Right kidney (tissue), 1 donor: ENCODE measurements around the gene RFK.

Experiments used
- DNase-seq: peaks from one replicate; pipeline ENCODE4 v3.0.0-alpha.2; 2016

RFK gene

DNA sequence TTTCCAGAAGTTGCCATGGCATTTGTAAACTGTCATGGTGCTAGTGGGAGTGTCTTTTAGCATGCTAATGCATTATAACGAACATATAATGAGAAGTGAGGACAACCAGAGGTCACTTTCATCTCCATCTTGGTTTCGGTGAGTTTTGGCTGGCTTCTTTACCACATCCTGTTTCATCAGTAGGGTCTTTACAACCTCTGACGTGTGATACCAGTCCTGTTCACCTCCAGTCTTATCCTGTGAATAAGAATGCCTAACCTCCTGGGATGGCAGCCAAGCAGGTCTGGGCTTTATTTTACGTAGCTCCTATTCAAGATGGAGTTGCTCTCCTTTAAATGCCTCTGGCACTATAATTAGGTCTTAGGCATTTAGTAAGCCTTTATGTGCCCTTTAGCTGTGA, 20.4 kb upstream of the RFK start:
- no peak for DNase-seq

DNA sequence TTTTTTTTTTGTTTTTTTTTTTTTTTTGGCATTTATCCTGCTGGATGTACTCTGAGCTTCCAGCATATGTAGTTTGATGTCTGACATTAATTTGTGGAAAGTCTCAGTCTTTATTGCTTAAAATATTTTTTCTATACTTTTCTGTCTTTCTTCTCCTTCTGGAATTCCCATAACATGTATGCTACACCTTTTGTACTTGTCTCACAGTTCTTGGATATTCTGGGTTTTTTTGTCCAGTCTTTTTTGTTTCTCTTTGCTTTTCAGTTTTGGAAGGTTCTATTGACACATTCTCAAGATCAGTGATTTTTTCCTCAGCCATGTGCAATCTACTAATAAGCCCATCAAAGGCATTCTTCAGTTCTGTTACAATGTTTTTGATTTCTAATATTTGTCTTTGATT, 19.4 kb upstream of the RFK start:
- no peak for DNase-seq

DNA sequence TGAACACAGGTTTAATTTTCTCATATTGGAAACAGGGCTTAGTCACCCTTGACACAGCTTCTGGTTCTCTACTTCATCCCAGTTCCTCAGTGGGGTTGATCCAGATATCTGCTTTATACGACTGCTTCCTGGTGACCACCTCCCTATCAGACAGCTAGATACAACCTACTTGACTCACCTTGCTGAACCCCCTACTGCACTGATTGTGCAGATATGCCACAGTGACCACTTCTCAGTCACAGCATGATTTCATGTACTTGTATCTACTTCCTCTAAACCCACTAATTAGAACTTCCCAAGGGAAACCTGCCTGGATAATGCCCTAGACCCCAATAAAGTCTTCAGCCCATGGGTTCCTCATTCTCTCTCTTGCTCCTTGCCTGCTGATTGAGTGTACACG, 18.4 kb upstream of the RFK start:
- no peak for DNase-seq

DNA sequence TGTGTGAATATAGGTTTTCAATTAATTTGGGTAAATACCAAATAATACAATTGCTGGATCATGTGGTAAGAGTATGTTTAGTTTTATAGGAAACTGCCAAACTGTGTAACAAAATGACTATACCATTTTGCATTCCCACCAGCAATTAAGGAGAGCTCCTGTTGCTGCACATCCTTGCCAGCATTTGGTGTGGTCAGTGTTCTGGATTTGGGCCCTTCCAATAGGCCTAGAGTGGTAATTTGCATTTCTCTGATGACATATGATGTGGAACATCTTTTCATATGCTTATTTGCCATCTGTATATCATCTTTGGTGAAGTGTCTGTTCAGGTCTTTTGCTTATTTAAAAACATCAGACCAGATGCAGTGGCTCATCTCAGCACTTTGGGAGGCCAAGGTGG, 11.6 kb upstream of the RFK start:
- DNase-seq = no peak

DNA sequence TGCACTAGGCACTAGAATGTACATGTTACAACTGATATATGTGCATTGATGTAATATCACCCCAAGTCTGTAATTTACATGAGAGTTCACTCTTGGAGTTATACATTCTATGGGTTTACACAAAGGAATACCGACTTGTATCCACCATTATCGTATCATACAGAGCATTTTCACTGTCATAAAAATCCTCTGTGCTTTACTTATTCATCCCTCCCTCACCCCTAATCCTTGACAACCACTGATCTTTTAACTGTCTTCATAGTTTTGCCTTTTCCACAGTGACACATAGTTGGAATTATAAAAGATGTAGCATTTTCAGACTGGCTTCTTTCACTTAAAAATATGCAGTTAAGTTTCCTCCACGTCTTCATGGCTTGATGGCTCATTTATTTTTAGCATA, 11.1 kb upstream of the RFK start:
- DNase-seq = no peak

DNA sequence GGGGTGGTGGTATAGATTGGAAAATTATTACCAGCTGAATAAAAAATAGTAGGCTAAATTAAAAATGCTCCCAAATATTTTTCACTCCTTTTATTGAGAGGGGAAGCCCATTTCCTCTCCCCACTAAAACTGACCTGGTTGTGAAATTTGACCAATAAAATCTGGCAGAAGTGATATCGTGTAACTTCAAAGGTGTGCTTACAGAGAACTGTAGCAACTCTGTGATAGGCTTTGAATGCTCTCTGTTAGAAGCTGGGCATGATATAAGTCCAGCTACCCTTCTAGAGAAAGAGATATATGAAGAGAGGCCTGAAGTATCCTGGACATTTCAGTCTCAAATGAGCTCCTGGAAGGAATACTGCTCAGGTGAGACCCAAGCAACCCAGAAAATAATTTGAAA, 10.2 kb upstream of the RFK start:
- DNase-seq = no peak

DNA sequence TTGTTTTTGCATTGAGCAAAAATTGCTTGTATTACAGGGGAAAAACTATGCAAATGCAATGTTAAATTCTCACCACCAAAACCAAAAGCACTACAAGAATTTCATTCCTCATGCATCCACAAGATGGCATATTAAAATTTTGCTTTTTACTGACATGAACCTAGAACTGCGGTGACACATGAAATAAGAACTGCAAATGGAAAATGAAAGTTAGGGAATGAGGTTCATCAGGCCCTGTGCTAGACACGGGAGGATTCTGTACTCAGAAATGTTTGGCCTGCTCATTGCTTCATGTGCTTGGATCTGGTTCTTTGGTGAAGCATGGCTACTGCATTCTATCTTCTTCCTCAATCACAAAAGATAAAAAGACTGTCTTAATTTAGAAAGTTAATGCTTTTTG, 9.1 kb upstream of the RFK start:
- DNase-seq = no peak

DNA sequence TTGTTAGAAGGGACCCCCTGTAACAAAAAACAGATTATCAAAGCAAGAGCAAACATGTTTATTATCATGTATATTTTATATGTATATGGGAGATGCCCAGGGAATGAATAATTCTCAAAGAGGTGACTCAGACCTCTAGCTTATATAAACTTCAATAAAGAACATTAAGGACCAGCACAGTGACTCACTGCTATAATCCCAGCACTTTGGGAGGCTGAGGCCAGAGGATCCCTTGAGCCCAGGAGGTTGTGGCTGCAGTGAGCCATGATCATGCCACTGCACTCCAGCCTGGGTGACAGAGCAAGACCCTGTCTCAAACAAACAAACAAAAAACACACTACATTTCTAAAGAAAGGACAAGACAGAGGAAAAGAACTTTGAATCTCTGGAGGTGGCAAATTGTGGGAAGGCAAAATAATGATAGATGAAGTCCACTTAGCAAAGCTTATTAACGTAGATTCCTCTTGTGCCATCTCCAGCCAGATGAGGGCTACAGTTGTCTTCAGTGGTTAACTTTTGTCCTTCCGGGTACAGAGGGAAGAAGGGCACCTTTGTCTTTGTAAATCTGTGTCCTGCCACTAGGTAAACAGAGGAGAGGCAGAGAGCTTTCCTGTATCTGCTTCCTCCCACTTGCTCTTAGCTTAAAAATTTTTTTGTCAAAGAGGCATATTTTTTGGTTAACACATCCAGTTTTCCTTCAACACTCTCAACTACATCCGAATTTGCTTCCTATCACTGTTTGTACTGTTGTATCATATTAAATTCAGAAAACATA, 7.5 kb upstream of the RFK start:
- DNase-seq = no peak

DNA sequence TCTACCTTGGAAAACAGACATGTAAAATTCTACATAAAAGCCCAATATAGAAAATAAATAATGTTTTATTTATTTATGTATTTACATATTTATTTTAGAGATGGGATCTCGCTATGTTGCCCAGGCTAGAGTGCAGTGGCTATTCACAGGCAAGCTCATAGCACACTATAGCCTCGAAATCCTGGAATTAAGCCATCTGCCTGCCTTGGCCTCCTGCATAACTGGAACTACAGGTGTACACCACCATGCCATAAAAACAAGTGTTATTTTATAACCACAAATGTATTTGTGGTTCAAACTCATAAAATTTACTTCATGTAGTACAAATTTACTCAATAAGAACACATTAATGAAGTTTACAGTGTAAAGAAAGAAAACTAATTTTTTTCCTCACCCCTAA, 7.0 kb upstream of the RFK start:
- no peak for DNase-seq

DNA sequence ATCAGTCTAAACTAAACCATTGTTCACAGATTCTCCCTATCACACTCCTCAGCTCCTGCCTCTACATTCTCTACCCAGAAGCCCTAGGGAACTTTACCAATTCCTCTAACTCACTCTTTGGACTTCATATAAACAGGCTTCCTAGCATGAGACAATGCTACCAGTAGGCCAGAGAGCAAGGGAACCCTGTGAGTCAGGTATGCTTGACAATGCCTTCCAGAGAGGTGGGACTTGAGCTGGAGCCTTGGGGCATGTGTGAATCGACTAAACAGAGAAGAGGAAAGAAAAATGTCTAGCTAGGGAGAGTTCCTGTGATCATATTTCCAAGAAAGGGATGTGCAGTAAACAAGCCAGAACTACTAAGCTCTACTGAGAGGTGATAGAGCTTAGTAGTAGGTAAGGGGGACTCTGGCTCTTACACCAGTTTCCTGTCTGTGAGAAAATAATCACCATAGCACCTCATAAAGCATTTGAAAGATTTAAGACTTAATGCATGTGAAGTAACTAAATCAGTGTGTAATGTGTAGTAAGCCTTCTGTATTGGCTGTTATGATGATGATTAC, 6.4 kb upstream of the RFK start:
- DNase-seq = no peak

DNA sequence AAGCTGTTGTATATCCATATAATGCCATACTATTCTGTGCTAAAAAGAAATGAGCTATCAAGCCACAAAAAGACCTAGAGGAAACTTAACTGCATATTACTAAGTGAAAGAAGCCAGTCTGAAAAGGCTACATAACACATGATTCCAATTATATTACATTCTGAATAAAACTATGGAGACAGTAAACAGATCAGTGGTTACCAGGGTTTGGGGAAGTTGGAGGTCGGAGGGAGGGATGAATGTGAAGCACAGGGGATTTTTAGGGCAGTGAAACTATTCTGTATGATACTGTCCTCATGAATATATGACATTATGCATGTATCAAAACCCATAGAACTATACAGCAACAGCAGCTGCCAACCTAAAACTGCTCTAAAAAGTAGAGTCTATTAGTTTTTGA, 5.6 kb upstream of the RFK start:
- DNase-seq = no peak

DNA sequence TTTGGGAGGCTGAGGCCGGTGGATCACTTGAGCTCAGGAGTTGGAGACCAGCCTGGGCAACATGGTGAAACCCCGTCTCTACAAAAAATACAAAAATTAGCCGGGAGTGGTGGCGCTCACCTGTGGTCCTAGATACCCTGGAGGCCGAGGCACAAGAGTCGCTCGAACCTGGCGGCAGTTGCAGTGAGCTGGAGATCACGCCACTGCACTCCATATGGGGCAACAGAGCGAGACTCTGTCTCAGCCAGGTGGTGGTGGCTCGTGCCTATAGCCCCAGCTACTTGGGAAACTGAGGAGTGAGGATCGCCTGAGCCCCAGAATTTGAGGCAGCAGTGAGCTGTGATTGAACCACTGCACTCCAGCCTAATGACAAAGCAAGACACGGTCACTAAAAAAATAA, 2.4 kb upstream of the RFK start:
- DNase-seq = no peak

DNA sequence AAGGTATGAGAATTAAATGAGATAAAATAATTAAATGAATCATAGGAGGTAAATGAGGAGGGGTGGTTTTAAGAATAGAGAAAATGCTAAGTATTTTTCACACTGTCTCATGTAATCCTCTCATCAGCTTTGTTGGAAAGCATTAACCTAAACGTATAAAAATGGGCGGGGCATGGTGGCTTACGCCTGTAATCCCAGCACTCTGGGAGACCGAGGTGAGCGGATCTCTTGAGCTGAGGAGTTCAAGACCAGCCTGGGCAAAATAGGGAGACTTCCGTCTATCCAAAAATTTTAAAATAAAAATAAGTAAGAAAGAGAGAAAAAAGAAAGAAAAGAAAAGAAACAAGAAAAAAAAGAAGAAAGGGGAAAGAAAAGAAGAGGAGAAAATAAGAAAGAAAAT, 1.9 kb upstream of the RFK start:
- DNase-seq = no peak

DNA sequence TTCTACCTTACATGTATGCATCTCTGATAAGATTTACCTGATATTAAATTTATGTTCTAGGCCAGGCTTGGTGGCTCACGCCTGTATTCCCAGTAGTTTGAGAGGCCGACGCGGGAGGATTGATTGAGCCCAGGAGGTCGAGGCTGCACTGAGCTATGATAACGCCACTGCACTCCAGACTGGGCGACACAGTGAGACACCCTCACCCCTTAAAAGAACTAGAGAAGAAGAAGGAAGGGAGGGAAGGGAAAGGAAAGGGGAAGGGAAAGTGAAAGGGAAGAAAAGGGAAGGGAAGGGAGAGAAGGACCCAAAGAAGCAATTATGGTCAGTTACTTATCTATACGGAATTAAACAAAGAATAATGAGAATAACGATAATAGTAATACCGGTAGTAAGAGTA, 1.2 kb upstream of the RFK start:
- no peak for DNase-seq

DNA sequence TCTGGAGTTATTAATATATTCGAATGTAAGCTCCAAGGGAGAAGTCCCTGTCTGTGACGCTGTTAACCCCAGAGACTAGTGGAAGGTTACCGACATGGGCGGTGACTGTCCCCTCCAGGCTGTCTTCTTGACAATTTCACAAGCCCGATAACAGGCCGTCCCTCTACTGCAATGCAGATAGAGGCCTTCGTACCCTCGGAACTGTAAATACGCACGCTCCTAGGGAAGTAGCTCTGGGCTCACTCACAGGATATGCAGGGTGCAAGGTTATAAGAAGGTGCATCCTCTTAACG, 680 bp upstream of the RFK start:
- no peak for DNase-seq

DNA sequence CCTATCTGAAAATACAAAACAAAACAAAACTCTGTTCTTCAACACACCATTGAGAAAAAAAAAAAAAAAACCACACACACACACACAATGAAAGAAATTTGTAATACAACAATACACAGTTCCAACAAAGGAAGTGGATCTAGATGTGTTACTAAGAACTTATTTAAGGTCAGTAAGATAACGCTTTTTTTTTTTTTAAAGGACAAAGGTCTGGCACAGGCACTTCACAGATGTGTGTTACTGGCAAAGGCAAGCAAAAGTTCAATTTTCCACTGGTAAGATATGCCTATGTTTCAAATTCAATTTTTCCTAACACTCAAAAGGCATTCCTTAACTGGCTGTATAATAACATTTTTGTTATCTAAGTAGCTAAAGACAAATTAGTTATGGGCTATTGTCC, 3.6 kb downstream of the RFK start:
- no peak for DNase-seq

DNA sequence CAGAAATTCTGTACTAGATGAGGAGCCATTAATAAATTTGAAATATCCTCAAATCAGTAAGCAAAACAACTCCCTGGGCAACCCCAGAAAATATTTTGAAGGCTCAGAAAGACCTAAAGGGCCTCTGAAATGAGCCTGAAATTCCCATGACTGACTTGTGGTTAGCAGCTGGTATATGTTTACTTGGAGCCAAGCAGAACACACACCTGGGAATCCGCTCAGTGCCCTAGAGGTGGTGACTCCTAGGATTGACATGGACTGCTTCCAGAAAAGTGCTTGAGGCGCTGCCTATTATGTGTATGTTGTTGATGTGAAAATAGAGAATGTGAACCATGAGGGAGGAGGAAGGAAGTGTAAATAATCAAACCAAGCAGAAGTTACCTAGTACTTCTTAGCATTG, 14.7 kb downstream of the RFK start:
- no peak for DNase-seq

DNA sequence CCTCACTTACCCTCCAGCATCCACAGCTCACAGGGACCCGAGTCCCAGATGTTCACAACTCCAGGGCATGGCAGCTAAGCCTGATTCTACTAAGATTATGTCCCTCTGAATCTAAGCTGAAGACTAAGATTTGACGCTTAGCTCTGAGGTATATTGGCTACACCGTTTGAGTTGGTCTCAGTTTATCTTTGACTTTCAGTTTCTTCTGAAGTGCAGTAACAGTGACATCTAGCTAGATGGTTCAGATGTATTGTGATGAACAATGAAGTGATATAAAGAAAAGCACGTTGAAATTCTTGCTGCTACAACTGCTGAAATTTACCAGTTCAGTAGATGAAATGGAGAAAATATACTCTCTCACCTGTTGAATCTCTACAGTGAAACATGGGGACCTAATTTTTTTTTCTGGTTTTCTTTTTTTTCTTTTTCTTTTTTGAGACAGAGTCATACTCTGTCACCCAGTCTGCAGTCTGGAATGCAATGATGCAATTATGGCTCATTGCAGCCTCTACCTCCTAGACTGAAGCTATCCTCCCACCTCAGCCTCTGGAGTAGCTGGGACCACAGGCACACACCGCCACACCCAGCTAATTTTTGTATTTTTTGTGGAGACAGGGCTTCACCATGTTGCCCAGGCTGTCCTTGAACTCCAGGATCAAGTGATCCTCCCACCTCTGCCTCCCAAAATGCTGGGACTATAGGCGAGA, 15.7 kb downstream of the RFK start:
- no peak for DNase-seq

DNA sequence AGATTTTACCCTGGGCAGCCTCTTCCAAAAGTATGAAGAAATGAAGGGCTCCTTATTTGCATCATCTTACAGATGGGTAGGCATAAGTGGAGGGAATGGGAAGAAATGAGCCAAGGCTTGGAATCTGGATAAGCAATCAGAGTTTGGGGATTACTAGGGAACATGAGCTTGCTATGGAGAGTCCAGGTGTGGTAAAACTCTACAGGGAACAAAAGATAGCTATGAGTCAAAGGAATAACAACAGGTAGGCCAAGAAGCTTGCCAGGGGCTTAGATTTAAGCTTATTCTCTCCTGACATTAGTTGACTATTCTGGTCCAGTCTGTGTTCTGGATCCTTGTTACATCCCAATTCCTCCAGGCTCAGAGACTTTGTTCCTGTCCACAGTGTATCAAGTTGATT, 16.4 kb downstream of the RFK start:
- no peak for DNase-seq

DNA sequence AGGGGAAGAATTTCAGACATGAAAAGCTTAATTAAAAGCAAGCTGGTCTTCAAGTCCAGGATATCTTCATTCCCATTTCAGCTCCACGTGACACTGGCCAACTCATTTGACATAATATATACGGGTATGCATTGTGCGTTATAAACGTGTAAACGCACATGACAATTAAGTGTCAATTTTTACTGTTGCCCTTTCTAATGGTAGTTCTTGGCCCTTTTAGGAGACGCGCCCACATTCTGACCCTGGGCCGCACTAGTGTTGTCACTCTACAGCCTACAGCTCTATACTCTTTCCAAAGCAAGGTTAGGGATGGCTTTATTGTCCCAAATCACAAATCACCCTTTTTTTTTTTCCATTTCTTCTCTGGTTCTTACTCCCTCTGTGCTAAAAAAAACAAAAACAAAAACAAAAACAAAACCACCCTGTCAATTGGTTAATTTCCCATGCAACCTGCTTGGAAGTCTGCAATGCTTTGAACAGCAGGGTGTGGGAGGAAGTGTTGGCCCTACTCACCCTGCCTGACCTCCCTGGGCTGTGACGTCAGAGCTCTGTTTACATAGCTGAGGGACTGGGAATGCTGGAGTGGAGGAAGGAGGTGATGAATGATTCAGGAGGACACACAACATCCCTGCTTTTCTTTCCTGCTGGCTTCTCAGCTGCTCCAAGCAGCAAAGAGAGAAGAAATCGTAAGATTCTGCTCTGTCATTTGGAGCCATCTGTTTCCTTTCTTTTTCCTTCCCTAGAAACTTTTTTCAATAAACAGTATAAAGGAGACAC, 19.3 kb downstream of the RFK start:
- no peak for DNase-seq

DNA sequence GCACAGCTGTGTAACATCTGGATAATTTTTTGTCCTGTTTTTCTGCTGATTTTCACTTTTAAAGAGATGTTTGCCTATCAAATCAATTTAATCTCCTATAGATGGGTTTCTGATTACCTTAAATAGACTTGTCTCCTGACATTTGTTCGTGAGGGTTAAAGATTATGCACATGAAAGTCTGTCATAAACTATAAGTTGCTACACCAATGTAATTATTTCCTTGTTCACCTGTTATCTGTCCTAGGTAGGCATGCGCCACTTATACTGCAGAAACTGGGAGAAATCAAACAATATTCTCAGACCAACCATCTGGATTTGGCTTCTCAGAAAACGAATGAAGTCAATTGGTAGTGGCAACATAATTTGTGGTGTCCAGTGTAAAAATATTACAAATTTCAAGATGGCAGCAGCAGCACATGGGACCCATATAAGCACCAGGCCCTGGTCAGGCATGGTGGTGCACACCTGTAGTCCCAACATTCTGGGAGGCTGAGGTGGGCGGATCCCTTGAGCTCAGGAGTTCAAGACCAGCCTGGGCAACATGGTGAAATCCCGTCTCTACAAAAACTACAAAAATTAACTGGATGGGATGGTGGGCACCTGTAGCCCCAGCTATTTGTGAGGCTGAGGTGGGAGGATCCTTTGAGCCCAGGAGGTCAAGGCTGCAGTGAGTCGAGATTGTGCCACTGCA, 20.3 kb downstream of the RFK start:
- DNase-seq = no peak

DNA sequence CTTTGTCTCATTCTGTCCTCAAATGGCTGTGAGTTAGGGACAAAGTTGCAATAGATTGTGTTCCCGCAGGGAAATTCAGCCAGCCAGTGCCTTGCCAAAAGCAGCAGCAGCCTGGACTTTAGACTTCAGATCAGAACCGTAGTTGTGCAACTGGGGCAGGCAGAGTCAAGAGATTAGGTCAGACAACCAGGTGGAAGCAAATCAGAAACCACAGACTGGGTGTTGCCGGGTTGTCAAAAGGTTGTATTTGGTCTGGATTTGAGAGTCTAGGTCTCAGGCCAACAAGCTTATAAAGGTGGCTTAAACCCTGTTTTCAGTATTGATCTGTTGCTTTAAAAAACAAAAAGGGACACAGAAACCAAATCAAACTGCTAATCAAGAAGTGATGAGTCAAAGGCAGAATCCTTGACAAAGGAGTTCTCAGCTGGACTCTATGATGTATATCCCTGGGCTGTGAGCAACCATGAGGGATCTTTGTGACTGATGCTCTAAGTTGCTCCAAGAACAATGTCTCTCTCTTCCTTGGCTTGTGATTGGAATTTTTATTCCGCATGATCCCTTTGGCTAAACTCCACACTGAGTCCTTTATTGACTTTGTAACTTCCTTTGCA, 20.9 kb downstream of the RFK start:
- no peak for DNase-seq

DNA sequence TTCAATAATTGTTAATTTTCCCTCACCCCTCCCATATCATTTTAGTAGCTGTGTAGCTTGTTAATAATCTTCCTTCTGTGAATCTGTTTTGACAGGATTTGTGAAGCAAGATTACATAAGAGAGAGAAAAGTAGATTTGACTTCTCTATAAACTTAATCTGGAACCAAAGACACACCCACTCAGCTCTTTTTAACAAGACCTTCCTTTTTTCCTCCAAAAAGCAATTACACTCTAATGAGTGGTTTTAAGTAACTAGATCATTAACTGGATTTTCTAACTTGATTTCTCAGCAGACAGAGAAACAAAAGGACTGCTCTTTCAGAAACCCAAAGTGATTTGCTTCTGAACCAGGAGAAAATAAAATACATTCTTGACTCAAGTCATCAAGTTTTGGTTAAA, 21.9 kb downstream of the RFK start:
- DNase-seq = no peak
